Trophoblast cell (in vitro differentiated cells and primary cell): Measurements from ENCODE around the gene EML6.

ENCODE experiments used
- DNase-seq, 2 donors: peaks; one replicate each; pipeline ENCODE4 v3.0.0-alpha.2; 2016
- H2AFZ ChIP-seq: 2 replicates; pipeline ENCODE4 v1.6.1; 2013; ENCODE audit warnings: low read length, moderate library complexity, mild to moderate bottlenecking; ENCODE audit not compliant: insufficient read depth, poor library complexity
- H2AK5ac ChIP-seq: 2 replicates; pipeline ENCODE4 v1.6.1; 2013; ENCODE audit warnings: mild to moderate bottlenecking, low read length
- H2BK120ac ChIP-seq: 2 replicates; pipeline ENCODE4 v1.6.1; 2013; ENCODE audit warnings: low read length, mild to moderate bottlenecking, moderate library complexity; ENCODE audit not compliant: insufficient read depth, poor library complexity
- H2BK12ac ChIP-seq: 2 replicates; pipeline ENCODE4 v1.6.1; 2013; ENCODE audit warnings: mild to moderate bottlenecking, low read length, moderate library complexity
- H2BK5ac ChIP-seq: 2 replicates; pipeline ENCODE4 v1.6.1; 2013; ENCODE audit warnings: low read length, low read depth, moderate library complexity, mild to moderate bottlenecking; ENCODE audit not compliant: poor library complexity
- H3K14ac ChIP-seq: 2 replicates; pipeline ENCODE4 v1.6.1; 2013; ENCODE audit warnings: mild to moderate bottlenecking, low read length
- H3K18ac ChIP-seq: 2 replicates; pipeline ENCODE4 v1.6.1; 2013; ENCODE audit warnings: mild to moderate bottlenecking, low read length
- H3K23ac ChIP-seq: 2 replicates; pipeline ENCODE4 v1.6.1; 2013; ENCODE audit warnings: low read length
- H3K27ac ChIP-seq: 2 replicates; pipeline ENCODE4 v1.5.1; 2013; ENCODE audit warnings: low read depth, mild to moderate bottlenecking, inconsistent platforms, low read length, moderate library complexity
- H3K27me3 ChIP-seq: 2 replicates; pipeline ENCODE4 v1.6.1; 2013; ENCODE audit warnings: inconsistent platforms, mild to moderate bottlenecking, low read length, moderate library complexity; ENCODE audit not compliant: insufficient read depth
- H3K36me3 ChIP-seq, 2 experiments: 1 replicate in 1 of 2; 2 replicates in 1 of 2; pipeline ENCODE4 v1.6.1; 2013; ENCODE audit warnings: low read length in 2 of 2, mild to moderate bottlenecking in 2 of 2, moderate library complexity in 1 of 2; ENCODE audit not compliant: insufficient read depth in 2 of 2, control insufficient read depth in 1 of 2
- H3K4ac ChIP-seq: 2 replicates; pipeline ENCODE4 v1.6.1; 2013; ENCODE audit warnings: low read depth, mild to moderate bottlenecking, low read length, moderate library complexity
- H3K4me1 ChIP-seq, 2 experiments: 1 replicate in 1 of 2; 2 replicates in 1 of 2; pipeline ENCODE4 v1.6.1; 2013; ENCODE audit warnings: low read length in 2 of 2, mild to moderate bottlenecking in 2 of 2, moderate library complexity in 1 of 2; ENCODE audit not compliant: insufficient read depth in 2 of 2, control insufficient read depth in 1 of 2
- H3K4me2 ChIP-seq: 2 replicates; pipeline ENCODE4 v1.6.1; 2013; ENCODE audit warnings: inconsistent platforms, mild to moderate bottlenecking, low read length, moderate library complexity
- H3K4me3 ChIP-seq: 2 replicates; pipeline ENCODE4 v1.5.1; 2013; ENCODE audit warnings: mild to moderate bottlenecking, low read depth, low read length, inconsistent platforms
- H3K79me1 ChIP-seq: one replicate; pipeline ENCODE4 v1.6.1; 2013; ENCODE audit warnings: low read length
- H3K79me2 ChIP-seq: 2 replicates; pipeline ENCODE4 v1.6.1; 2013; ENCODE audit warnings: low read length, mild to moderate bottlenecking; ENCODE audit not compliant: control insufficient read depth, insufficient read depth, poor library complexity
- H3K9ac ChIP-seq: 2 replicates; pipeline ENCODE4 v1.6.1; 2013; ENCODE audit warnings: mild to moderate bottlenecking, low read length
- H3K9me3 ChIP-seq: 2 replicates; pipeline ENCODE4 v1.6.1; 2013; ENCODE audit warnings: low read depth, mild to moderate bottlenecking, control low read depth, inconsistent platforms, low read length; ENCODE audit not compliant: insufficient read depth
- H4K12ac ChIP-seq: 2 replicates; pipeline ENCODE4 v1.6.1; 2013; ENCODE audit warnings: low read depth, mild to moderate bottlenecking, low read length, moderate library complexity
- H4K8ac ChIP-seq: 2 replicates; pipeline ENCODE4 v1.6.1; 2013; ENCODE audit warnings: low read depth, mild to moderate bottlenecking, low read length, moderate library complexity
- H4K91ac ChIP-seq: one replicate; pipeline ENCODE4 v1.6.1; 2013; ENCODE audit warnings: low read depth, mild to moderate bottlenecking, low read length, moderate library complexity
- WGBS: extraction: QIAGEN DNeasy Blood & Tissue Kit; methylation state at CpG from one replicate; pipeline ENCODE4 v1.1.7; 2013; ENCODE audit warnings: missing lambda C conversion rate; ENCODE audit not compliant: insufficient read length, insufficient coverage; ENCODE audit errors: extremely low coverage; 5-methylcytosine and 5-hydroxymethylcytosine counted together

The EML6 gene

GRCh38 chr2:54947646-54948045, 224.2 kb downstream of the EML6 start:
- Histone ChIP-seq H3K79me2 (no peaks in the 10 kb centered on the region), H4K91ac (no peak overlapping the region), H3K14ac (no peak overlapping the region), H3K4me1 (no peaks in the 10 kb centered on the region), H4K8ac (no peak overlapping the region), H2BK12ac (no peak overlapping the region), H2BK120ac (no peak overlapping the region), H3K36me3 (no peaks in the 10 kb centered on the region), H3K9me3 (no peaks in the 10 kb centered on the region), H2AK5ac (no peak overlapping the region), H2BK5ac (no peak overlapping the region), H3K27ac (no peak overlapping the region), H3K9ac (no peak overlapping the region), H3K4me2 (no peak overlapping the region), H3K27me3 (no peaks in the 10 kb centered on the region), H3K23ac (no peak overlapping the region), H3K18ac (no peak overlapping the region), H3K4ac (no peak overlapping the region), H3K79me1 (no peaks in the 10 kb centered on the region), H2AFZ (no peak overlapping the region), H4K12ac (no peak overlapping the region), H3K4me3 (no peak overlapping the region)
- DNase-seq, result no peak
- no CpG with 5 or more reads among the region's 9 CpGs for WGBS

GRCh38 chr2:54948120-54948519, 224.7 kb downstream of the EML6 start:
- Histone ChIP-seq H3K23ac (no peak overlapping the region), H2BK12ac (no peak overlapping the region)
- no CpG with 5 or more reads among the region's 12 CpGs for WGBS

GRCh38 chr2:54949431-54949830, 226.0 kb downstream of the EML6 start:
- Histone ChIP-seq H2BK5ac (no peak overlapping the region), H3K79me2 (no peaks in the 10 kb centered on the region), H3K9me3 (no peaks in the 10 kb centered on the region), H2AK5ac (no peak overlapping the region), H2BK120ac (no peak overlapping the region), H4K91ac (no peak overlapping the region), H3K23ac (no peak overlapping the region), H3K4me2 (no peak overlapping the region), H3K79me1 (no peaks in the 10 kb centered on the region), H3K36me3 (no peaks in the 10 kb centered on the region), H3K4me3 (no peak overlapping the region), H3K27ac (no peak overlapping the region), H4K8ac (no peak overlapping the region), H4K12ac (no peak overlapping the region), H3K4ac (no peak overlapping the region), H3K4me1 (no peaks in the 10 kb centered on the region), H3K14ac (no peak overlapping the region), H2BK12ac (no peak overlapping the region), H3K9ac (no peak overlapping the region), H2AFZ (no peak overlapping the region), H3K18ac (no peak overlapping the region), H3K27me3 (no peaks in the 10 kb centered on the region)
- no peak for DNase-seq
- WGBS, result no CpG with 5 or more reads among the region's 6 CpGs

More at GRCh38 chr2:54948120-54948519, 224.7 kb downstream of the EML6 start:
- no peak for DNase-seq
- Histone ChIP-seq H3K4me2 (no peak overlapping the region), H3K79me2 (no peaks in the 10 kb centered on the region), H3K9ac (no peak overlapping the region), H3K14ac (no peak overlapping the region), H2AFZ (no peak overlapping the region), H2BK120ac (no peak overlapping the region), H4K91ac (no peak overlapping the region), H3K9me3 (no peaks in the 10 kb centered on the region), H3K79me1 (no peaks in the 10 kb centered on the region), H3K4ac (no peak overlapping the region), H3K27ac (no peak overlapping the region), H3K36me3 (no peaks in the 10 kb centered on the region), H3K4me3 (no peak overlapping the region), H3K27me3 (no peaks in the 10 kb centered on the region), H4K12ac (no peak overlapping the region), H2BK5ac (no peak overlapping the region), H3K4me1 (no peaks in the 10 kb centered on the region), H3K18ac (no peak overlapping the region), H4K8ac (no peak overlapping the region), H2AK5ac (no peak overlapping the region)

GRCh38 chr2:54950811-54951210, 227.3 kb downstream of the EML6 start:
- Histone ChIP-seq H3K27ac (no peak overlapping the region), H3K18ac (no peak overlapping the region), H3K4me2 (no peak overlapping the region), H4K91ac (no peak overlapping the region), H2BK5ac (no peak overlapping the region), H2AFZ (no peak overlapping the region), H3K9ac (no peak overlapping the region), H4K8ac (no peak overlapping the region), H3K79me1 (no peaks in the 10 kb centered on the region), H3K4me3 (no peak overlapping the region), H3K27me3 (no peaks in the 10 kb centered on the region), H3K4ac (no peak overlapping the region), H3K79me2 (no peaks in the 10 kb centered on the region), H4K12ac (no peak overlapping the region), H3K14ac (no peak overlapping the region), H2BK120ac (no peak overlapping the region), H3K23ac (no peak overlapping the region), H3K36me3 (no peaks in the 10 kb centered on the region), H2BK12ac (no peak overlapping the region), H2AK5ac (no peak overlapping the region), H3K4me1 (no peaks in the 10 kb centered on the region), H3K9me3 (no peaks in the 10 kb centered on the region)
- DNase-seq, result no peak
- no CpG with 5 or more reads among the region's 3 CpGs for WGBS
